ENCODE measurements around the gene UTP18.
"Not testable (repeated sequence)": the region's sequence is repeated elsewhere in the genome, so short reads cannot be mapped to it uniquely, and the experiment has no call there.

Gene UTP18

DNA sequence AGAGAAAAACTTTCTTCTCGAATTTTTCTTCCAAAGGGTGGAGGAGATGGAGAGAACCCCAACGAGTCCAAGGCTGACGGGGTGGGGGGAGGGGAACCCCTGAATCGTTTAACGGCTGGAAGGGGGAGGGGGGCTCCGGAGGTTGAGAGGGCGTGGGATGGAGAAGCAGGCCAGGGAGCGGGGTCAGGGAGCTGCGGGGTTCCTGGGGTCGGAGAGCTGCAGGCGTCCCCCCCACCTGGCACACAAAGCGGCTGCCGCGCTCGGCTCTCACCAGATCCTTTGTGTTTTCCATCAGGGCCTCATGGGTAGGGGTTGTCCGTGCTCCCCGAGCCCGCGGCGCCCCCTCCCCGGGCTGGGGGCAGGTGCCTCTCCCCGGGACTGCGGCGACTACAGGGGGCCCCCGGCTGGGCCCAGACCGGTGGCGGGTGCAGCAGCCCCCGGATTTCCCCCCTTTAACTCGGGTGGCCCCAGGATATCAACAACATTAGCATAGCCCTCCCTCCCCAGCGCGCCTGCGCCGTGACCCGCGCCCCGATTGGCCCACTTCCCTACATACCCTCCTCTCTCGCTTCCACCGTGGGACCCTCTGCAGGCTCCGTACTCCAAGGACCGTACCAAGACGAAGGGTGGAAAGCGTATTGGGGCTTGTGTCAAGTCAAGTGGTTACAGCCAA, 646 bp upstream of the UTP18 start, which contains the start of gene MBTD1:
TSS of gene MBTD1 (minus strand) at position 486 of the 673 bp plus-strand sequence. CDS start 34,888 bp downstream, outside the sequence.
- DNase-seq (ENCODE audit: extremely low read depth, low read depth) = peak; percentile 94
- TF ChIP-seq CTCF (IDR thresholded peaks at IDR 0.05; ENCODE audit: low read depth, low read length) = no peak

DNA sequence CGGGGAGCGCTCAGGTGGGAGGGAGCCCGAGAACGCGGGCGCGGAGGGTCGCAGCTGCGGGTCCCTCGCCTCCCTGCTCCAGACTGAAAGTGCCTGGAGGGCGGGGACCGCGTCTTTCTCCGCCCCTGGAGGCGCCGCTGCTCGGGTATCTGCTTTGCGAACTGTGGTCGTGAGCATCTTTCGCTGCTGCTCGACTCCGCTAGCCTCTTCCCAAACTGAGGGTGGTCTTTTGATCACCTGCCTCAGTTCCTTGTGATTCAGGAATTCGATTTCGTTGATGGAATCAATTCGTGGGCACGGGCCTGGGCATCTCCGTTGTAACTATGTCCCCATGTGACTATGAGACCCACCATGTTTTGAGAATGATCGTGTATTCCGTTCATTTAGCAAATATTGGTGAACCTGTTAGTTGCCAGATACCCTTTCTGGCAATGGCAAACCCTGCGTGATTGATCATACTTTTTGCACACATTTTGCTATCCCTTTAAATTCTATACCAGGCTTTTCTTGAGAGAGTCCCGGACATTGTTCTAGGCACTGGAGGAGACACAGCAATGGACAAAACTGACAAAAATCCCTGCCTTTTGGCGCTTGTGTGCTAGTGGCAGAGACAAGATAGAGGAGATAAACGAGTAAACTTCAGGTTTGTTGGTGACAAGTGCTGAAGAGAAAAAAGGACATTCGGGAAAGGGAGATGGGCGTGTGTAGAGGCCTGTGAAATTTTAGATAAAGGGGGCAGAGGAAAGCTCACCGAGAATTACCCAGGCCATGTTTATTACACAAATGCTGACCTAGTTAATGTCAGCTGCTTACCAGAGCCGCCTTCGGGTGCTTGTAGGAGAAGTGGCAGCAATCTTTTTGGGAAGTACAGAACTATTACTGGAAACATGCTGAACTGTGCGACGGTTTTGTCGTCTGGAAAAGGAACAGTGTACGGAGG, 948 bp downstream of the UTP18 start:
- DNase-seq (ENCODE audit: extremely low read depth, low read depth) = no peak
- no peak for TF ChIP-seq CTCF (IDR thresholded peaks at IDR 0.05; ENCODE audit: low read depth, low read length)

DNA sequence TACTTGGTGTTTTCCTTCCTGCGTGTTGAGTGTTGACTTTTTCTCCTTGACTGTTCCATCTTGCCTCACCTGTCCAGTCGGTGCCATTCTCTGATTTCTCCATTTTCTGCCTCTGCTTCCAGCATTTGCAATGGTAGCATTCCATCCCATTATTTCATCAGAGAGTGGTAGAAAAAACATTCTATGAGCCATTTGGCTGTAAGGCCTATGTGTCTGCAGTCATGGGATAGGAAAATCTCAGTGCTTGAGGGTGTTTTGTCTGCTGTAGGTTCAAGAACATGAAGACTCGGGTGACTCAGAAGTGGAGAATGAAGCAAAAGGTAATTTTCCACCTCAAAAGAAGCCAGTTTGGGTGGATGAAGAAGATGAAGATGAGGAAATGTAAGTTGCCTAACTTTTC, 2.7 kb downstream of the UTP18 start:
- no peak for TF ChIP-seq CTCF (IDR thresholded peaks at IDR 0.05; ENCODE audit: low read depth, low read length)
- no peak for DNase-seq (ENCODE audit: extremely low read depth, low read depth)

DNA sequence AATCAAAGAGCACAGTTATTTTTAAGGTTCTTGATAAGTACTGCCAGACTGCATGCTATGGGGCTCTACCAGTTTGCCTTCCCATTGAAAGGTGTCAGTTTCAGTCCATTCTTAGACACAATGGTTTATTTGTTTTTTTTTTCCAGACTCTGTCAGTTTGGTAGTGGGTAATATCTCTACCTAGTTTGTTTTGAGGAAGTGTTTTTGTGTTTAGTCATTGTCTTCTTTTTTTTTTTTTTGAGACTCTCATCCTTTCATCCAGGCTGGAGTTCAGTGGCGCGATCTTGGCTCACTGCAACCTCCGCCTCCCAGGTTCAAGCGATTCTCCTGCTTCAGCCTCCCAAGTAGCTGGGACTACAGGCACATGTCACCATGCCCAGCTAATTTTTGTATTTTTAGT, 4.1 kb downstream of the UTP18 start:
- DNase-seq (ENCODE audit: extremely low read depth, low read depth) = not testable (repeated sequence)

- no peak for DNase-seq (ENCODE audit: extremely low read depth, low read depth)
- TF ChIP-seq CTCF (IDR thresholded peaks at IDR 0.05; ENCODE audit: low read depth, low read length) = no peak
These were observed 9.6 kb downstream of the UTP18 start for GRCh38 chr17:51269991-51270390.

- no peak for TF ChIP-seq CTCF (IDR thresholded peaks at IDR 0.05; ENCODE audit: low read depth, low read length)
- no peak for DNase-seq (ENCODE audit: extremely low read depth, low read depth)
These were observed 10.3 kb downstream of the UTP18 start for GRCh38 chr17:51270636-51271035.

GRCh38 chr17:51272812-51273211, 12.5 kb downstream of the UTP18 start:
- no peak for TF ChIP-seq CTCF (IDR thresholded peaks at IDR 0.05; ENCODE audit: low read depth, low read length)
- no peak for DNase-seq (ENCODE audit: extremely low read depth, low read depth)

Measured in AG09319 (cell line).